HG02623 (cell line): ENCODE measurements around the gene CKB.

Source experiments
- ATAC-seq: cut with Tn5 transposase; IDR thresholded peaks from one replicate; pipeline ENCODE4 v1.9.1; 2021; ENCODE audit warnings: moderate library complexity; ENCODE audit not compliant: unreplicated experiment

The CKB gene

DNA sequence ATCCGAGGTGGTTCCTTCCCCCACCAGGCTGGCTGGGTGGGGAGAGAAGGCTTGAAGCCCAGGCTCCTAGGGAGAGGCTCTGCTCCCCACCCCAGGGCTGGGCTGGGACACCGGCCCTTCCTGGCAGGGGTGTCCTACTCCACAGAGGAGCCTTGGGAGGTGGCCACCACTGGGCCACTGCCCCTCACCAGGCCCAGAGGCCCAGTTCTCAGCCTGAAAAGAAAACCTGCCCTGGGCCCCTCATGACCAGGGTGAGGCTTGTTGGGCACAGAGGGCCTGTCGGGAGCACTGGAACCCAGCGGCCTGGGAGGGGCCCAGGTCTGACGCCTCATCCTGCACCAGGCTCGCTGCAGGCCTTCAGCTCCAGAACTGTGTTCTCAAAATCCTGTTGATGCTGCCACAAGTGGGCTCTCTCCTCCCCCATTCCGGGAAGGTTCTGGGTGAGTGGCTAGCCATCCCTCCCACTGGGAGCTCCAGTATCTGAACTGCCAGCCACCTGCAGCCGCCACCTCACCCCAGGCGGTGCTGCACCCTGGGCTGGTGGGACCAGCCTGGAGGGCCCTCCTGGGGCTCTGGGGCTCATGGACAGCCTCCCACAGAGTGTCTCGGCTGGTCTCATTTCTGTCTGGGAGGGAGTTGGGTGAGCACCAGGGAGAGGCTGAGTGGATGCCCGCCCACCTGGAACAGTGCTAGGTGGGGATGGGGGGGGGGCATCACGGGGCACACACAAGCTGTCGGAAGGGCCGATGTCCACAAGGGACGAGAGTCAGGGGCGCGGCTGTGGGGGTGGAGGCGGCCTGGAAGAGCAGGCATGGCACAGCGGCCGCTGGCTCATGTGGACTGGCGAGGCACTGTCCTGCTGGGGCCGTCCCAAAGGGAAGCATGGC is 28.1 kb upstream of the CKB start:
- ATAC-seq, result no peak

DNA sequence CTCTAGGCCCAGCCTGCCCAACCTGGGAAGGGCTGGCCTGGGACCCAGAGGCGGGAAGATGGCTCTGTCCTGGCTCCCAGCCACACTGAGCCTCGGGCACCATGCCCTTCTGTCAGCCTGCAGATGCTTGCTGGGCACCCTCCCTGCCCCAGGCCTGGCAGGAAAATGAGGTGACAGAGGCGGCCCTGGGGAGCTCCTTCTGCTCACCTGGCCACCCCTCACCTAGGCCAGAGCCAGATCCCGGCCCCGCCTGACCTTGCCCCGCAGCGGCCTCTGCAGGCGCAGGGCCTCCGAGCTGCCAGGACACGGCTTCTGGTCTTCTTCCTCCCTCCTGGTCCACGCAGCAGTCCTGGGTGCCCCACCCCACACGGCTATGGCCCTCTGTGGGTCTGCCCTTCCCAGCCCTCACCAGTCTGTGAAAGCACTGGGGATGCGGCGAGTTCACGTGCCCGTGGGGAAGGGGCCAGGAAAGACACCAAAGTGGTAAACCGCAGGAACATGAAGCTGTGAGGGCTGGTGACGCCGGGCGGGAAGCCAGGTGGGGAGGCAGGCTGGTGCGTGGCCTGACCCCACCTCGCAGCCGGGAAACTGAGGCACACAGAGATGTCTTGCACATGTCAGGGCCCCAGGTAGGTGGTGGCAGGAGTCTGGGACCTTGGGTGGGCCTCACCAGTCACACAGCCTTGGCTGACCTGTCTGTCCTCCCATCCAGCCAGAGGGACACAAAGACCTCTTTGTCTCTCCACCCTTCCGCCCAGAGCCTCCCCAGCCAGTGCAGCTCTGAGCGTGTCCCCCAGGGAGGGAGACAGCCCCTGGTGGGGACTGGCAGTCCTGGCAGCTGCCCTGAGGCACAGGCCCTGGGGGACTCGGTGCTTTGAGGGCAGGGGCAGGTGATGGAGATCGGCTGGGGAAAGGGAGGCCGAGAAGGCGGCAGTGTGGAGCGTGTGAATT is 27.0 kb upstream of the CKB start:
- ATAC-seq, result no peak

DNA sequence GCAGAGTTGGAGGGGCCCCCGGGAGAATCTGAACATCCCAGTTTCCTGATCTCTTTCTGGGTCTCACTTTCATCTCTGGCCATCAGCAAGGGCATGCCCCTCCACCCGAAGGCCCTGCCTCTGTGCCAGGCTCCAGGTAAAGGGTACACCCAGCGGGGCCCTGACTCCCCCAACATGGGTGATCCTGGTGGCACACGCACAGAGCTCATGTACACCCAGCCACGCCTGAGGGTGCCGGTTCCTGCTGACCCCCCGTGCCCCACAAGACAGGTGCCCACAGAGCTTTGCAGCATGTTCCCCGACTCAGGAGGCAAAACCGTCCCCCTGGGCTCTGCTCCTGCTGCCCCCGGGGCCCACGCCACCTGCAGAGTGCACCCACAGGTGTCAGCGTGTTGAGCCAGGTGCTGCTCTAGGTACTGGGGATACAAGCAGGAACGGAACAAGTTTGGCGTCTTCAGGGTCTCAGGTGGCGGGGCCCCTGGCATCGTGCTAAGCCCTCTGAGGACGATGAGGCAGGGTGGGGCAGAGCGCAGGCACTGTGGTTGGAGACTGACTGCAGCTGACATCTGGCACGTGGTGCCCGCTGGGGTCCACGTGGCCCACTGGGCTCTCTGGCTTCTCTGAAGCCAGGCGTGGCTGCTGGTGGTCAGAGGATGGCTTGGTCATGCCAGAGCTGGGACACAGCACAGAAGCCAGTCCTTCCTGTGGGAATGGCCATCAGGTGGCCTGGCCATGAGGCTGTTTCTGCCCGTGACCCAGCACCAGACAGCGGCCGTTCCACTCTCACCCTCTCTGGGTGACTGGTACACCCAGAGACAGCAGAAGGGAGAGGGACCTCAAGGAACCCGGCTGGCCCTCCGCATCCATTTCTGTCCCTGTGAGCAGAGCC is 26.1 kb upstream of the CKB start:
- no peak for ATAC-seq

DNA sequence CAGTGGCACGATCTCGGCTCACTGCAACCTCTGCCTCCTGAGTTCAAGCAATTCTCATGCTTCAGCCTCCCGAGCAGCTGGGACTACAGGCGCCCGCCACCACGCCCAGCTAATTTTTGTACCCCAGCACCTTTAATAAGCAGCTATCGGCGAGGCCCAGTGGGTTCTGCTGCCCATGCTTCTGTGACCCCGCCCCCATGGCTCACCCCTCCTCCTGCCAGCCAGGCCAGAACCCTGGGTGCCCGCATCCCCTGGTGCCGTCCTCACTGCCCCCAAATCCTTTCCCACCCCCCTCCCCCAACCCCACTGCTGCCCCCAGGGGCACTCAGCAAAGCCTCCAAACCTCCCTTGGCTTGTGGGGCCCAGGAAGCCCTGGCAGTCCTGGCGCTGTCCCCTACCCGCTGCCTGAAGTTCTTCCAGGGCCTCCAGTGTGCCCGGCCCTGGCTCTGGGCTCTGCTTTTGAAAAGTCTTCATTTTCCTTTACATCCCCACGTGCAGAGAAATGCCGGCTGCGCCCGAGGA is 25.4 kb upstream of the CKB start:
- ATAC-seq, result no peak

DNA sequence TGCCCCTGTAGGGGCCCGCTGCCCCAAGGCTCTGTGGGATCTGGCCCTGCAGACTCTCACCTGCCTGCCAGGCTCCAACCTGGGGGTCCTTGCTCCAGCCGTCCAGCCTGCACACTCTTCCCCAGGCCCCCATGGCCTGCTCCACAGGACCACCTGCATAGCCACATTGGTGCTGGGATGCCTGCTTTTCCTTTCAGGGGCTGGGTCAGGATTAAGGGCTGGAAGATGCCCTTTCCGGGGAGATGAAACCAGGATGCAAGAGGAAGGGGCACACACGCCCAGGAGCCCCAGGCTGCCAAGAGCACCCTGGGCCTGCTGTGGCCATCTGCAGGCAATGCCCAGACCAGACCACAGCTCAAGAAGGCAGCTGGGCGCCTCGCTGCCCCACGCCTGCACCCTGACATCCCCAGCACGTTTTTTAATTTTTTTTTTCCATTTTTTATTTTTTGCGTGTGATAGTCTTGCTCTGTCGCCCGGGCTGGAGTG is 24.9 kb upstream of the CKB start:
- no peak for ATAC-seq

DNA sequence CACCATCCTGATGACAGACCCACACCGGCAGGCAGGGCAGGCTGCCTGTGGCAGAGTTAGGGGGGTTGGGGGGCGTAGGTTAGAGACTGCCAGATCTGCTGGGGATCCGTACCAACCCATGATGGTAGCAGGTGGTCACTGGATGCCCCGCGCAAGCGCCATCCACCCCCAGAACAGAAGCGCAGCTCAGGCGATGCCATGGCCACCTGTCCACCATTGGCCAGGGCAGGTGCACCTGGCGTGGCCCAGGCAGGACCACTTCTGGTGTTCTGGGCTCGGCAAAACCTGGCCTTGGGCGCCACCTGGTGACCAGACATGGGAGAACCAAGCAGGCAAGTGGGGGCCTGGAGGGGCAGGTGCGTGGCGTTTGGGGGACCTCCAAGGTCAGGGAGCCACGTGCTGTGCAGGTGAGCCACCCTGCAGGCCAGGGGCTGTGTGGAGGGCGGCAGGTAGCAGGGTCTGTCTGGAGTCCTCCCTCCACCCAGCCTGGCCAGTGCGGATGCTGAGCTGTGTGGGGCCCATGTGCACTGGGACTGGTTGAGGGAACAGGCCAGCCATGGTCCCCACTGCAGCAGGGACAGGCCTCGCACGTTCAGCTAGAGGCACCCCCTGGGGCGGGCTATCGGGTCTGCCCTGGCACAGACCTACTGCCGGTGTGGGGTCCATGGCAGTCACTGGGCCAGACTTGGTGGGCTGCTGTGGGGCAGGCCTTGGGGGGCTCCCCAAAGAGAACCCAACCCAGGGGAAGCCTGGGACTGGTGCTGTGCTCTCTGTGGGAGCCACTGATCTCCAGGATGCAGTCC is 24.2 kb upstream of the CKB start:
- ATAC-seq, result no peak

DNA sequence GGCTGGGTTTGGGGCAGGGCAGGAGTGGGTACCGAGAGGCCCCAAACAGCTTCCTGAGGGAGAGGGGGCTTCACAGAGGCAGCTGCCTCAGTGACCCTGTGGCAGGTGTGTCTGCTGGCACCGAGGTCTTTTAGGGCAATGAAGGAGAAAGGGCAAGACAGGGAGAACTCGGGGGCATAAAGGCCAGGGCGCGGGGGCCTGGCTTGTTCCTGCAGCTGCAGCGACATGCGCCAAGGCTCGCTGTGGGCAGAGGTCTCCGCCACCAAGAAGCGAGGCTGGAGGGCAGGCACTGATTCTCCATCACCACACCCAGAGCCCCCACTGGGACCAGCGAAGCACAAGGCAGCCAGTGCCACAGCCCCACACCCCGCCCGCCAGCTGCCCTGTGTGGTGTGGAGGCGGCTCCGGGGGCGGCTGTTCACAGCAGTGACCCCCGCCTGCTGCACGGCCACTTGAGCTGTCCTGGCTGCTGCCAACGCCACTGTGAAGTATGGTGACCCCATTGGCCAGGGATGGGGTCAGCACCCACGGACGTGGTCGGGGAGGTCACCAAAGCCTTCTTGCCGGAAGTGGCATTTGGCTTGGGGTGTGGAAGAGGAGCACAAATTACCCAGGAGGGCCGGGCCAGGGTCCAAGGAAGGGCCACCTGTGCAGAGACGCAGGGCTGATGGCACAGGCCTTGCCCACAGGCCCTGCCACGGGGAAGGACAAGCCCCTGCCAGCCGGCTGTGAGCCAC is 23.5 kb upstream of the CKB start:
- no peak for ATAC-seq

DNA sequence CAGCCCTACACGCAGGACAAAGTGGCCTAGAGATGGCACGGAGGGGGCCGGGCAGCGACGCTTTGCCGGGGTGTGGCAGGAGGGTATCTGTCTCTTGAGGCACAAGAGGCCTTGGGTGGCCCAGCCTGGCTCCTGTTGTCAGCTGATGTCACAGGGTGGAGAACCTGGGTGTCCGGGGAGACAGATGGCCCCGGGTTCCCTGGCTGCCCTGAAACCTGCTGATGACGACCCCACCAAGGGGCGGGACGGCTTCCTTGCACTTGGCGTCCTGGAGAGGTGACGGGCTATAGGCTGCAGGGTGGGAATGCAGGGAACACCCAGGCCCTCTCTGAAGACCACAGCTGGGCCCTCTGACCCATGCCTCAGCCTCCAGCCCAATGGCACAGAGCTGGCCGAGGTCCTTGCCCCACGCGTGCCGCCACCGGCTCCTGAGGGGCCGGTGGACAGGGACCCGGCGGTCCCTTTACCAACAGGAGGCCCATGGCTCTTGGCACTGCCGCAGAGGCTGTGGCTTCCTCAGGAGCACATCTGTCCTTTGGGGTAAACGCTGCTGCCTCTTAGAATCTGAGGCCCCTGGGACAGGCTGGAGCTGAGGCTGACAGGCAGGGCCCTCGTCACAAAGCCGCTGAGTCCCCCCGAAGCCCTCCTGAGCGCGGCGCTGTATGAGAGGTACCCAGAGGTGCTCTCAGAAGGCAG is 22.7 kb upstream of the CKB start:
- ATAC-seq, result no peak

DNA sequence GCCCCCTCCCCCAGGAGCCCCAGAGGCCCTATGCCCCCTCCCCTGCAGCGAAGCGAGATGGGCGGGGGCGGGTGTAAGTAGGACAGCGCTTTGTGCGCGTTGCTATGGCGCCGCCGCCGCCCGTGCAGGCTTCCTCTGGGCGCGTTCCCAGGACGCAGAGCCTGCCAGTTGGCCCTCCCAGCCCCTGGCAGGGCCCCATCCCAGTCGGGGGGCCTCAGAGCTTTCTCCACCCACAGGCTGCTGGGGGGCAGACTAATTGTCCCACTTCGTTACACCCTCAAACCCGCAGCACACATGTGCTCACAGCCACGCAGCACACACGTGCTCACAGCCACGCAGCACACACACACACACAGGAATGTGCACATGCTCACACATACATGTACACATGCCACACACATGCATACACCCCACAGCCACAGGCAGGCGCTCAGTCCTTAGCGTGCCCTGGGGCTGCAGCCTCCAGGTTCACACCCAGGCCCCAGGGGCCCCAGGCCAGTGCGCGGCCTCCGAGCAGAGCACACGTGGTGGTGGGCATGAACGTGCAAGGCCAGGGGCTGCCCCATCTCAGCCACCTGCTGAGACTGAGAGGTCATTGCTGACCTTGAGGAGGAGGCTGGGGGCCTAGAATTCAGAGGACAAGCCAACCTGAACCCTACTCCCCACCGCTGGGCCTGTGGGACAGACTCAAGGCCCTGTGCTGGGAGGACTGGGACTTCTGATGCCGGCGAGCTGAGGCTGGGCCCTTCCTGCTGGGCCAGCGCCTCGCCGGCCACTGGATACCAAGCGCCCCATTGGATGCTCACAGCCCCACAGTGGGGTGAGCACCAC is 22.0 kb upstream of the CKB start:
- ATAC-seq, result no peak

DNA sequence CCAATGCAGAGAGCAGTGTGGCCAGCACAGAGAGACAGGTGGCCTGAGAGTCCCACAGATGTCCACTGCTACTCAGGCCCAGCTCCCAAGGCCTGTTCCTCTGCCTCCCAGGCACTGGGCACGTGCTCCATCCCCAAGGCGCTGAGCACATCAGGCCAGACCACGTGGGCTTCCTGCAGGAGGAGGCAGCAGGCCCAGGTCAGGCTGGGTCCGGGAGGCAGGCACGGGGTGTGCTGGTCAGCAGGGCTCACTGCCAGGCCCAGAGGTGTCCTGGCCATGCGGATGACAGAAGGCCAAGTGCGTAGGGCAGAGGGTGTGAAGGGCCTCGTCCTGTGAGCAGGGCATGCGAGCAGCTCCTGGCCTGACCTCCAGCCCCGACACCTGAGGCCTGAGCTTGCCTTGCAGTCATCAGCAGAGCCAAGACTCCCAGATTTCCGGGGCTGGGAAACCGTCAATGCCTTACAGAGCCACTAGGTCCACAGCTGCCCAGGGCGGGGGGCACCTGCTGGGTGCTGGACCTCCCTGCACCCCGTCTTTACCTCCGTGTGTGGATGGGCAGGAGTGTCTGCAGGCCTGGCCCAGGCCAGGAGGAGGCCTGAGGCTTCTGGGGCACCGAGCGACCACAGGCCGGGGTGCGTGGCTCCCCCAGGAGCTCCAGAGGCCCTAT is 21.2 kb upstream of the CKB start:
- no peak for ATAC-seq

DNA sequence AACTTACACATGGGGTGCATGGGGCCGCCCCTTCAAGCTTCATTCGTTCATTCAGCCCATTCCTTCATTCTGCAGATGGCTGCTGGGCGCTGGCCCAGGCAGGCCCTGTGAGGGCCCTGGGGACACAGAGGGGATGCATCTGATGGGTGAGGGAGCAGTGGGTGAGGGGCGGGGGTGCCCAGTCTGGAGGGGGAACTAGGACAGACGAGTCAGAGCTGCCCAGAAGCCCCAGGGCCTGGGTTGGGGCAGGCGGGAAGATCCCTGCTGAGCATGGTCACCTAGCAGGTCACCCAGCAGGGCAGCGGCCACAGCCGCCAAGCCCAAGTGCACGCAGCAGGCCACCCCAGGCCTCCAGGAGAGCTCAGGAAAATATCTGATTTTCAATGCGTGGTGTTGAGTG is 20.5 kb upstream of the CKB start:
- no peak for ATAC-seq

DNA sequence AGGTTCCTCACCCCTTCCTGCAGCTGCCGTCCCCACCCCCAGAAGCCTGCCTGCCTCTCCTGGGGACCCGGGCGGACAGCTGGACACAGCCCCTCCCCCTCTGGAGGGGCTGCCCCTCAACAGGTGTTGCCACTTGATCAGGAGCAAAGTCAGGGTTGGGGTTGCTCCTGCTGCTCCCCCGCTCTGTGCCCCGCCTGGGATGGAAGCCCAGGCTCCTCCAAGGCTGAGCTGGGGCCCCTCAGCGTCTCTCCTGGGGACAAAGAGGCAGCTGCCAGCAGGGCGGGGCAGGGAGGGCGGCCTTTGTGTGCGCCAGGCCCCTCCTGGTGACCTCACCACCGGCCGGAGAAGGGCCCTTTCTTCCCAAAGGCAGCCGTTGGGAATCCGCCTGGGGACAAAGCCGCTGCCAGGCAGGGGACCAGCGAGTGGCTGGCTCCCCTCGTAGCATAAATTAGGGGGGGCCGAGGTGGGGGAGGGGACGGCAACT is 20.0 kb upstream of the CKB start:
- no peak for ATAC-seq

DNA sequence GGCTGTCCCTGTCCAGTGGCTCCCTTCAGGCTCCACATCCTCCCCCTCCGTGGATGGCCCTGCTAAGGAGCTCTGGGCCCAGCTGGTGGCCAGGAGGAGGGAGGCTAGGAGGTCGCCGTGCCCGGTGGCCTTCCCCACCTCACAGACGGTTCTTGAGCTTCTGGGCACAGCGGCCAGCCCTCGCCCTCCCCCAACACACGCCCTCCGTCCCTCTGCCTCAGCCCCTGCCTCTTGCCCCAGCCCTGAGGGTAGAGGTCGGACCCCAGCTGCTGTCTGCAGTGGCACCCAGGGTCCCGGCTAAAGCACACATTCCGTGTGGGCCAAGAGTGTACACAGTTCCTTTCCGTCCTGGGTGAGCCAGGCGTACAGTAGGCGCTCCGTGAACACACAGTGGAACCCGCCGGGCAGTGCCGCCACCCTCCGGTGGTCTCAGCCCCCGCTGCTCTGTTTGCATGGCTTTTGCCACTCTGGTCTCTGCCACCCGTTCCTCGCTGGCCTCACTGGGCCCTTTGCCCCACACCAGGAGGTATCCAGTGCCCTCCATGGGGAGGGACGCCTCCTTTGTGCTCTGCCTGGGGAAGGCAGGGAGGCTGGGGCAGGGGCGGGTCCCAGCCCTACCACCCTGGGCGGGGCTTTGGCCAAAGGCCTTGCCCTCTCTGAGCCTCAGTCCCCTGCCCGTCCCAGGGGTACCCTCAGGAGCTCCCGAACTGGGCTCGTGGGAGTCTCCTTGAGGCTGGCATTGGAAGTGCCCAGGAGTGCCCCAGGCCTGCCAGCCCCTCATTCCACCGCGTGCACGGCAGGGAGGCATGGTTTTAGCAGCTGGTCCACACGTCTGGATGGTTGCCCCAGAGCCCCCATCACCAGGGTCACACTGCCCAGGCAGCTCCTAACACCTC is 19.3 kb upstream of the CKB start:
- no peak for ATAC-seq

DNA sequence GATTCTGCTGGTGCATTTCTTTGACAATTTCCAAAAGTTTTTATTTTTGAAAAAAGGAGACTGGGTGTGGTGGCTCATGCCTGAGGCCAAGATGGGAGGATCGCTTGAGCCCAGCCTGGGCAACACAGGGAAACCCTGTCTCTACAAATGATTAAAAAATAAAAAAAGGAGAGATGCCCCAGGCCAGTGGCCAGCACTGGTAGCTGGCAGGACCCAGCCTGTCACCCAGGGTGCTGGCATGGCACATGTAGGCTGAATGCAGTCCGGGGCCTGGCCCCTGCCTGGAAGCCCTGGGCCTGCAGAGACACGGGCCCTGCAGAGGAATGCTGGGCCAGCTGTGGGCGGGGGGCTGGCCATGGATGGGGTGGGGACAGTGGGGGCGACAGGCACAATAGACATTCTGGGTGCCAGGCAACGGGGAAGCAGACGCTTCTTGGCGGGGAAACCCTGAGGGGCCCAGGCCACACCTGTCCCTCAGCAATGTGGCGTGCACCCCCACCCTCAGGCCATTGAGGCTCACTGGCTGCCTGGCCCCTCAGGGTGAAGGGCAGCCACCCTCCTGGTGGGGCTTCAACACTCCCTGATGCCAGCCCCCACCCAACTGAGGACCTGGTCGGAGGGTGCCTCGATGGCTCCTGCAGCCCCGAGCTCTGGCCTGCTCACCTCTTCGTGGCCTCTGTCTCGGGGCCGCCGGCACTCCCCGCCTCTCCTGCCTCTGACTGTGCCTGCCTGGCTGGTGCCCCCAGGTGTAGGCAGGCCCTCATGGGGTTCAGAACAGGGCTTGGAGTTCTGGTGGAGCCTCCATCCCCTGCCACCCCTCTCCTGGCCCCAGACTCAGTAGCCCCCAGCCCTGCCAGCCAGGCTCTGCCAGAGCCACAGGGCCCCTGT is 18.4 kb upstream of the CKB start:
- ATAC-seq, result no peak
